GM10248 (cell line): ENCODE results near the gene NDC80.

Source experiments
- CTCF ChIA-PET: fragments of 300-600 bp; sonication (Branson Sonifier 250); formaldehyde crosslinking; extraction: SDS; loops from one replicate; lab custom pipeline; 2021; ENCODE audit warnings: antibody characterized with exemption; lab: Yijun Ruan, JAX
- POLR2A ChIA-PET: fragments of 350-650 bp; sonication (Branson Sonifier 250); formaldehyde crosslinking; extraction: SDS; loops from one replicate; lab custom pipeline; 2020; ENCODE audit warnings: antibody characterized with exemption; lab: Yijun Ruan, JAX
- DNase-seq: peaks from one replicate; pipeline ENCODE4 v3.0.0; 2012; ENCODE audit errors: extremely low spot score
- TF ChIP-seq, protein P1 (sequence below): IDR thresholded peaks from 2 replicates; pipeline ENCODE4 v1.5.1; 2012; ENCODE audit warnings: mild to moderate bottlenecking, low read depth; ENCODE audit errors: extremely low read depth, missing control alignments, control extremely low read depth

NDC80 gene

GRCh38 chr18:2573408-2573807 is 2.1 kb downstream of the NDC80 start:
- no peak for DNase-seq
- TF ChIP-seq, protein P1, sequence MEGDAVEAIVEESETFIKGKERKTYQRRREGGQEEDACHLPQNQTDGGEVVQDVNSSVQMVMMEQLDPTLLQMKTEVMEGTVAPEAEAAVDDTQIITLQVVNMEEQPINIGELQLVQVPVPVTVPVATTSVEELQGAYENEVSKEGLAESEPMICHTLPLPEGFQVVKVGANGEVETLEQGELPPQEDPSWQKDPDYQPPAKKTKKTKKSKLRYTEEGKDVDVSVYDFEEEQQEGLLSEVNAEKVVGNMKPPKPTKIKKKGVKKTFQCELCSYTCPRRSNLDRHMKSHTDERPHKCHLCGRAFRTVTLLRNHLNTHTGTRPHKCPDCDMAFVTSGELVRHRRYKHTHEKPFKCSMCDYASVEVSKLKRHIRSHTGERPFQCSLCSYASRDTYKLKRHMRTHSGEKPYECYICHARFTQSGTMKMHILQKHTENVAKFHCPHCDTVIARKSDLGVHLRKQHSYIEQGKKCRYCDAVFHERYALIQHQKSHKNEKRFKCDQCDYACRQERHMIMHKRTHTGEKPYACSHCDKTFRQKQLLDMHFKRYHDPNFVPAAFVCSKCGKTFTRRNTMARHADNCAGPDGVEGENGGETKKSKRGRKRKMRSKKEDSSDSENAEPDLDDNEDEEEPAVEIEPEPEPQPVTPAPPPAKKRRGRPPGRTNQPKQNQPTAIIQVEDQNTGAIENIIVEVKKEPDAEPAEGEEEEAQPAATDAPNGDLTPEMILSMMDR, result no peak
- ChIA-PET POLR2A (interaction anchor here (0.6 kb wide), 1 partner anchor 82 kb away, joined by 3 read pairs; no protein-coding TSS in a partner anchor), CTCF (interaction anchor here (0.8 to 3.0 kb wide), 6 partner anchors 13 to 83 kb away, joined by 3 to 13 read pairs (median 4); partner anchors contain the start of gene SMCHD1)

DNA sequence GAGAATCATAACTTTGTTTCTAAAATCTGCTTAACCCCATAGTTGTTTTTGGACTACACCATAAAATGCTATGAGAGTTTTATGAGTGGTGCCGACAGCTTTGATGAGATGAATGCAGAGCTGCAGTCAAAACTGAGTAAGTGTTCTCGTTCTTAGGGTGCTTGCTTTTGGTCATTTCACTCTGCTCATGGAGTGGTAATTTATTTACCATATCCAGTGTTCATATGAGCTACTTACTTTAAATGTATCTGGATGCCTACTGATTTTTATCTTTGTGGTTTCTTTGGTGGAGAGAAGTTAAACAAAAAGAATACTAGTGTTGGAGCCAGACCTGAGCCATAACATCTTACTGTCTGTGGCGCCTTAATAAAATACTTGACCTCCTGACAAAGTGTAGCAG is 16.4 kb downstream of the NDC80 start:
- TF ChIP-seq, protein P1, result no peak
- POLR2A ChIA-PET, result no interaction called here
- DNase-seq, result no peak
- CTCF ChIA-PET, result interaction anchor here (0.9 to 2.0 kb wide), 2 partner anchors 12 to 16 kb away, joined by 3 to 7 read pairs; no protein-coding TSS in a partner anchor

GRCh38 chr18:2588666-2589344 is 17.4 kb downstream of the NDC80 start:
- no peak for DNase-seq
- POLR2A ChIA-PET, result no interaction called here
- CTCF ChIA-PET, result interaction anchor here (0.9 to 2.2 kb wide), 4 partner anchors 10 to 22 kb away, joined by 3 to 13 read pairs (median 6); no protein-coding TSS in a partner anchor
- TF ChIP-seq, protein P1, result no peak

DNA sequence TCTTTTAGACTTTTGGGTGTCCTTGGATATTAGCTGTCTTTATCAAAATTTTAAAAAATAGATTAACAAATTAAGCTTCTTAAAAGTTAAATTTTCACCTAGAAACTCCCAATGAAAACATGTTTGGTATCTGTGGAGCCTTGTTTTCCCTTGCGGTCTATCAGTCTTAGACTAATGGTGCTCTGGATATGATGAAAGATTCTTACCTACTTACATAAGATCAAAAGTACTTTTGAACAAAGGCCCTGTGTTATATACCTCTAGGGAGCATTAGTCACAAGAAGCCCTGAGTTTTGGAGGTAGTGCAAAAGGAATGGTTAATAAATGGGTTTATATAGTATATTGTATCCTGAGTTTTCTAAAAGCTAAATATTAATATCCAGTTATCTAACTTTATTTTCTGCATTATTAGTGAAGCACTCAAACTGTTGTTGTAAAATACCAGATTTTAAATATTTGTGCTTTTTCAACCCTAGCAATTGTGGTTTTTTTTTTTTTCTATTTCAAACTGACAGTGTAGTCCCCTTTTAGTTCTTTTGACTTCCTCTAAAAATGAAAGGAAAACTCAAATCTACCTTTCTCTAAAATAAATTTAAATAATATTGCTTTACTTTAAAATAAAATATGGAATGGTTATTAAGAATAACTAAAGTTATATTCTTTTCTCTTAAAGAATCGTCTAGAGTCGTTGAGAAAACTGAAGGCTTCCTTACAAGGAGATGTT is 18.1 kb downstream of the NDC80 start:
- TF ChIP-seq, protein P1, result no peak
- ChIA-PET POLR2A (no interaction called here), CTCF (interaction anchor here (1.0 to 2.2 kb wide), 3 partner anchors 10 to 23 kb away, joined by 3 to 13 read pairs (median 8); no protein-coding TSS in a partner anchor)
- DNase-seq, result no peak

GRCh38 chr18:2590303-2590702 is 18.9 kb downstream of the NDC80 start:
- POLR2A ChIA-PET, result no interaction called here

GRCh38 chr18:2597639-2598038 is 26.3 kb downstream of the NDC80 start:
- TF ChIP-seq, protein P1, result no peak
- ChIA-PET CTCF (no interaction called here), POLR2A (no interaction called here)
- DNase-seq, result no peak

More at GRCh38 chr18:2590303-2590702, 18.9 kb downstream of the NDC80 start:
- TF ChIP-seq, protein P1, result no peak
- CTCF ChIA-PET, result interaction anchor here (1.5 to 2.2 kb wide), 2 partner anchors 11 to 16 kb away, joined by 8 to 13 read pairs; no protein-coding TSS in a partner anchor
- DNase-seq, result no peak
